ENCODE measurements around the gene RETREG2. TPM values are rescaled to one million over a fixed set of nuclear protein-coding genes. Genes with fewer than 3 reads are reported as not detected.

RETREG2 gene
- total RNA-seq, 2 donors from 2014 or later = 94.4 to 116 TPM

GRCh38 chr2:219133976-219134375 lies 44.1 kb upstream of the RETREG2 start:
- Histone ChIP-seq H3K9me3 (no peaks in the 10 kb centered on the region), H3K4me1 (no peaks in the 10 kb centered on the region), H3K9ac (ENCODE audit: low read depth in 2 of 2, low read length in 2 of 2) (no peak overlapping the region), H3K4me3 (no peak overlapping the region), H3K36me3 (no peaks in the 10 kb centered on the region), H3K27me3 (no peaks in the 10 kb centered on the region), H3K27ac (no peak overlapping the region)
- no peak for DNase-seq
- intact Hi-C loops (cut with DNase I) = no loop called here
- TF ChIP-seq CTCF (IDR thresholded peaks at IDR 0.05) = no peak

DNA sequence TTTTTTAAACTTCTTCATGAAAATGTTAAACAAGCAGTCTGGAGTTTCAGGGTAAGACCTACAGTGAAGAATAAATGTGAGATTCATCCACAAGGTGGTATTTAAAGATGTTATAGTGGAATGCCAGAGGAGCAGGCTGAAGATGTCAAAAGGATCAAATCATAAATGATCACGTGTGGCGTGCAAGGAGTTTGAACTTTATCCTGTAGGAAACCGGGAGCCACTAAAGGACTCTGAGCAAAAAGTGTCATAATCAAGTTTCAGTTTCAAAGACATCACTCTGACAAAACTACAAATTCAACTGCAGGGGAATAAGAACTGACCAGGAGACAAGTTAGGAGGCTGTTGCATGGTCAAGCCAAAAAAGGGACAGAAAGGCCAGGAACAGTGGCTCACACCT lies 37.4 kb upstream of the RETREG2 start:
- intact Hi-C loops (cut with DNase I) = no loop called here
- Histone ChIP-seq H3K27me3 (no peaks in the 10 kb centered on the region), H3K36me3 (no peaks in the 10 kb centered on the region), H3K4me1 (no peaks in the 10 kb centered on the region), H3K9ac (ENCODE audit: low read depth in 2 of 2, low read length in 2 of 2) (no peak overlapping the region), H3K9me3 (no peaks in the 10 kb centered on the region), H3K4me3 (no peak overlapping the region), H3K27ac (no peak overlapping the region)
- no peak for TF ChIP-seq CTCF (IDR thresholded peaks at IDR 0.05)
- no peak for DNase-seq

DNA sequence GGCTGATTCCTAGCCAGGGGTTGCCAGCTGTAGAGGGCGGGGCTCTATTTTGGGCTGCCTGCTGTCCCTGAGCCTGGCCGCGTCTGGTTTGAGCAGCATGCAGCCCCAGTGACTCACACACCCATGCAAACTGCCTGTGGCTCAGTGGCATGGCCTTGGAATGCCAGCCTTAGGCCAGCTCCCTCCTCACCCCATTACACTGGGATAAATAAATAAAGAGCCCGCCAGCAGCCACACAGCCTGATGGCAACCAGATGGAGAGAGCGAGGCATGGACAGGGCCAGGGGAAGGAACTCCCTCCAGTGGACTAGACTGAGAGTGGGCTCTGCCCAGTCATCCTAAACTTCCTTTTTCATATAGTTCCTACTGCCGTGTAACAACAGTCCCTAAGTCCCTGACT lies 35.7 kb upstream of the RETREG2 start:
- TF ChIP-seq CTCF (IDR thresholded peaks at IDR 0.05) = no peak
- H3K36me3 ChIP-seq = no peaks in the 10 kb centered on the region
- H3K9me3 ChIP-seq = no peaks in the 10 kb centered on the region
- no peak overlapping the region for H3K4me3 ChIP-seq
- DNase-seq = no peak
- no peaks in the 10 kb centered on the region for H3K27me3 ChIP-seq
- intact Hi-C loops (cut with DNase I) = no loop called here
- no peak overlapping the region for H3K9ac ChIP-seq (ENCODE audit: low read depth in 2 of 2, low read length in 2 of 2)
- H3K27ac ChIP-seq = no peak overlapping the region
- H3K4me1 ChIP-seq = no peaks in the 10 kb centered on the region

- Histone ChIP-seq H3K4me3 (no peak overlapping the region), H3K36me3 (no peaks in the 10 kb centered on the region), H3K4me1 (no peaks in the 10 kb centered on the region), H3K27ac (no peak overlapping the region), H3K9ac (ENCODE audit: low read depth in 2 of 2, low read length in 2 of 2) (no peak overlapping the region), H3K27me3 (no peaks in the 10 kb centered on the region), H3K9me3 (no peaks in the 10 kb centered on the region)
- no peak for TF ChIP-seq CTCF (IDR thresholded peaks at IDR 0.05)
- DNase-seq = no peak
- intact Hi-C loops (cut with DNase I) = no loop called here
Observed at GRCh38 chr2:219149667-219150066, 28.4 kb upstream of the RETREG2 start.

DNA sequence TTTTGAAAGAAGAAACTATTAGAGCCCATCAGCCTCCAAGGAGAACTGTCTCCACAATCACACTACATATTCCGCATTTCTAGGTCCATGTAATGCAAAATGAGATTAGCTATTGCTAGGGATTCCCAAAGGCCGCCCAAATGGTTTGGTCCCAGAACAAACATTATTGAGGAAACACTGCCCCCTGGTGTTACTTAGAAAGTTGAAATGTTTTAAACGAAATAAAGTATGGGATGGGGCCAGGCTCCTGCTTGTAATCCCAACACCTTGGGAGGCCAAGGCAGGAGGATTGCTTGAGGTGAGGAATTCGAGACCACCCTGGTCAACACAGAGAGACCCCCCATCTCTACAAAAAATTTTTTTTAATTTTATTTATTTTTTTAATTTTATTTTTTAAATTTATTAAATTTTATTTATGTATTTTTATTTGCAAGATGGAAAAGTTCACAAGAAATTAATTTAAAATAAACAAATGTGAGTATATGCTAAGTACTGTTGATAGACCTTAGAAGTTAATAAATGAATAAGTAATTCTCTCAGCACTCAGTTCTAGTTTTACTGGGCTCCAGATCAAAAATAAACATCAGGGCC lies 22.9 kb upstream of the RETREG2 start:
- H3K4me1 ChIP-seq = no peaks in the 10 kb centered on the region
- peak; percentile 50 for TF ChIP-seq CTCF (IDR thresholded peaks at IDR 0.05)

More for the DNA sequence above, 22.9 kb upstream of the RETREG2 start:
- intact Hi-C loops (cut with DNase I) = loop anchor here (5.0 kb wide), 2 partner anchors 98 to 128 kb away; no protein-coding TSS in a partner anchor
- Histone ChIP-seq H3K4me3 (no peak overlapping the region), H3K36me3 (no peaks in the 10 kb centered on the region), H3K27ac (no peak overlapping the region), H3K9me3 (no peaks in the 10 kb centered on the region), H3K27me3 (no peaks in the 10 kb centered on the region), H3K9ac (ENCODE audit: low read depth in 2 of 2, low read length in 2 of 2) (no peak overlapping the region)
- peak; percentile 53 for DNase-seq

Data from colonic mucosa (tissue), 4 donors.